VCaP (cell line): ENCODE results near the gene PMM1.
"Not testable (repeated sequence)": the region's sequence is repeated elsewhere in the genome, so short reads cannot be mapped to it uniquely, and the experiment has no call there.

ENCODE experiments used
- H3K27ac ChIP-seq: fragments of 450-650 bp; 2 replicates; pipeline ENCODE4 v1.5.1; 2017
- TF ChIP-seq, protein P1 (sequence below): fragments of 450-650 bp; conservative IDR thresholded peaks from 2 replicates; pipeline ENCODE4 v1.5.1; 2017; ENCODE audit warnings: mild to moderate bottlenecking, moderate library complexity

The PMM1 gene

DNA sequence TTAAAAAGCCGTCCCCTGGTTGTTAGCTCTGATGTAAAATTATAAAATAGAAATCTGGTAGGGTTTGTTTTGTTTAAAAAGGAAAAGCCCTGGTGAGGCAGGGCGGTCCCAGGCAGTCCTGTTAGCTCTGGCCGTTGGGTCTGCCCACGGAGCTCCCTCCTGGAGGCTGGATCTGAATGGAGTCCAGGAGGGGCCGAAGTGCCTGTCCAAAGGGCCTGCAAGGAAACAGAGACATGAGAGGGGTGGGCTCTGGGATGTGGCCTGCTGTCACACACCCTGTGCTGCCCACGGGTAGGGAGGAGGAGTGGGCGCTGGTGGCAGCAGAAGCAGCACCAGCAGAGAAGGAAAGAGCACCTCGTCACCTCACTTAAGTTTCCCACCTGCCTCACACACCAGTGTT is 11.3 kb upstream of the PMM1 start:
- H3K27ac ChIP-seq = no peak overlapping the region
- TF ChIP-seq, protein P1, sequence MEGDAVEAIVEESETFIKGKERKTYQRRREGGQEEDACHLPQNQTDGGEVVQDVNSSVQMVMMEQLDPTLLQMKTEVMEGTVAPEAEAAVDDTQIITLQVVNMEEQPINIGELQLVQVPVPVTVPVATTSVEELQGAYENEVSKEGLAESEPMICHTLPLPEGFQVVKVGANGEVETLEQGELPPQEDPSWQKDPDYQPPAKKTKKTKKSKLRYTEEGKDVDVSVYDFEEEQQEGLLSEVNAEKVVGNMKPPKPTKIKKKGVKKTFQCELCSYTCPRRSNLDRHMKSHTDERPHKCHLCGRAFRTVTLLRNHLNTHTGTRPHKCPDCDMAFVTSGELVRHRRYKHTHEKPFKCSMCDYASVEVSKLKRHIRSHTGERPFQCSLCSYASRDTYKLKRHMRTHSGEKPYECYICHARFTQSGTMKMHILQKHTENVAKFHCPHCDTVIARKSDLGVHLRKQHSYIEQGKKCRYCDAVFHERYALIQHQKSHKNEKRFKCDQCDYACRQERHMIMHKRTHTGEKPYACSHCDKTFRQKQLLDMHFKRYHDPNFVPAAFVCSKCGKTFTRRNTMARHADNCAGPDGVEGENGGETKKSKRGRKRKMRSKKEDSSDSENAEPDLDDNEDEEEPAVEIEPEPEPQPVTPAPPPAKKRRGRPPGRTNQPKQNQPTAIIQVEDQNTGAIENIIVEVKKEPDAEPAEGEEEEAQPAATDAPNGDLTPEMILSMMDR = no peak

DNA sequence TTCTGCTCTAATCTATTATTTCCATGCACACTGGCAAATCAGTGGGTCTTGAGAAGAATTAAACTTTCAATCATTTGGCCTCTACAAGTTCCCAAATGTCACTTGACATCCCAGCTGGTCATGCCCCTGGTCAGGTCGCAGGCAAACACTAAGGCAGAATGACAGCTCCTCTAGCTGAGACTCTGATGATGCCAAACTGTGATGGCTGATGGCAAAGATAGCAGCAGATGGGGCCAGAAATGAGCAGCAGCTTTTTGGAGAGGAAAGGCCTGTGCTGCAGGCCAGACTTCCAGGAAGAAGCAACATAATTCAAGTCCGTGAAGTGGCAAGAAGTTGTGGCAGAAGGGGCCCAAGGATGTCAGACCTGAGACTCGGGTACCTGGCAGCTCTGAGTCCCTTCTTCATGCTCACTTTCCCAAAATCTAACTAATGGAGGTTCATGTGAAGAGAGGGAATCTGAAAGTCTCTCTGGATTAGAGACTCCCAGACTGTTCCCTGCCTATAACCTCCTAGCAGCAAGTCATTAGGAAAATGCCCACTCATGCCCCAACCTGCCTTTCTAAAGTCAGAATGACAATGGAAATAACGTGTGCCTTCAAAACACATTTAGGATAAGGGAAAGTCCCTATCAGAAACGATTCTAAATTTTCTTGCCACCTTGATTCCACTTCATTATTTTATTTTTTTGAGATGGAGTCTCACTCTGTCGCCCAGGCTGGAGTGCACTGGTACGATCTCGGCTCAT is 9.4 kb upstream of the PMM1 start:
- no peak overlapping the region for H3K27ac ChIP-seq
- TF ChIP-seq, protein P1 = no peak

DNA sequence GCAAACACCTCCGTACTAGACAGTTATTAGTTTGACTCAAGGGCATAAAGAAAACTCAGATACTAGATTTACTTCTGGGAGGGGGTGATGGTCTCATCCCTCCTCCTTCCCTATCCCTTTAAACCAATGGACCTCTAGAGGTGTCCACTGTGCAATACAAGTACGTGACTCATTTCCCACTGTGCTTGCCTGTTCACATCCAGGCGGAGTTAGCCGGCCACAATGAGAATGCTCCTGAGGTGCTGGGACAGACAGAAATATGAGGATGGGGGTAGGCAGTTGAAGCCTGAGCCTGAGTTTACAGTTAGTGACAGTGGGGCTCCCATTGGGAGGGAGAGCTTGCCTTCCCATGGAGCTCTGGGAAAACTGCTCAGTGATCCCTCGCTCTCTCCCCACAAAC is 8.4 kb upstream of the PMM1 start:
- no peak overlapping the region; the same call in 1 of the 2 replicates for H3K27ac ChIP-seq
- TF ChIP-seq, protein P1 = no peak

DNA sequence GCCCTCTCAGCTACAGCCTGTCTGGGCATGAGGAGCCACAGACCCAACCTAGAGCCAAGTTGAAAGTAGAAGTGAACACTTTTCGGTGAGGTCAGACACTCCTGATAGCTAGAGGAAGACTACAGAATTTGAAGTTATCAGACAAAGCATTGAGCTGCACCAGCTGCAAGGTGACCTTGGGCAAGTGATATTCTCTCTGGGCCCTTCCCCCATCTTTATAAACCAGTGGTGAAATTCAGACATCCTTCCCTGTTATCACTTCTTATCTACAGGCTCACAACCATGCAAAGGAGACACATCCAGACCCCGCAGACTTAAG is 8.0 kb upstream of the PMM1 start:
- TF ChIP-seq, protein P1 = peak; percentile 38
- H3K27ac ChIP-seq = no peak overlapping the region

DNA sequence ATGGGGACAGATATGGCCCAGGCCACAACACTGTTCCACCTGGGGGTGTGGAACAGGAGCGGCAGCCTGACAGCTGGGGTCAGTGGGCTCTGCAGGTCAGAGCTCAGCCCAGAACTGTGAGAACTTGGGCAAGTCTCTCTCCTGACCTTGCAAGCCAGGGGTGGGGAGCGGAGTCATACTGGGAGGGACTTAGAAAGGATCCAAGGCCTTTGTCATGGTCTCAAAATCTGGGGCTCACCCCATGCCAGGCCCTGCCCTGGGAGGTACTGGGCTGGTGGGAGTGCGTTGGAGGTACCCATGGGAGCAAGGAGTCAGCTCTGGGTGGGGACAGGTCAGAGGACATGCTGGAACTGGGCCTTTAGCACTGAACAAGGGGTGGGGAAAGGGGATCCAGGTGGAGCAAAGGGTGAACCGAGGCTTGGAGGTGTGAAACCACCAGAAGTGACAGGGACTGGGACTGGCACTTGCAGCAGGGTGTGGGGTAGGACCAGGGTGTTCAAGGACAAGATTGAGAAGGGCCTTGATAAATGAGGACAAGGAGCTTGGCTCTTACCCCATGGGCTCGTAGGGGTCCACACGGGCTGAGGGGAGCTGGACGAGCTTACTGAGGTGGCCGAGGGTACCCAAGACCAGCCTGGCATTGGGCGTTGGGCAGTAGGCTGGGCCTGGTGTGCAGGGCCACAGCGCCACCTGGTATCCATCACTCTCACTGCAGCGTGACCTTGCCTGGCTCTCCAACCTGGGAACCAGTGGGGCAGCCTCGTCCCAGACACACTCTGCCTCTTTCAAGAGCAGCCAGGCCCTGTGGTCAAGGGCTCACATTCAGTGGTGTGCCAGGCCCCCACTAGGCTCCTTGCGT is 7.4 kb upstream of the PMM1 start:
- TF ChIP-seq, protein P1 = peak; percentile 81
- no peak overlapping the region for H3K27ac ChIP-seq

DNA sequence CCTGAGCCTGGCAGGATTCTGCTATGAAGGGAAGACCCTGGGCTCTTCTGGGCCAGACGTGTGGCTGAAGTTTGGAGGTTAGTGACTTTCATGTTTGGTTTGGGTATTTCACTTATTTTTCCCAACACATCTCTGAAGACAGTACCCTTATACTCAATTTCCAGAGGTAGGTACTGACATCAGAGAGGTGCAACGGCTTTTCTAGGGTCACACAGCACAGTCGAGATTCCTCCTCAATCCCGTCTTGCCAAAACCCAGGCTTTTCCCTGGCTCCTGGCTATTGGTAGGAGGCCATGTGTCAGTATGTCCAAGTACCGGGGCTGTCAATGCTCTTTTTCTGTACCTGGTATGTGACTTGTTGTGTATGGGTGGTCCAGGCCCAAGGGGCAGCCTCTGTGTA is 6.1 kb upstream of the PMM1 start:
- no peak overlapping the region for H3K27ac ChIP-seq
- TF ChIP-seq, protein P1 = no peak

DNA sequence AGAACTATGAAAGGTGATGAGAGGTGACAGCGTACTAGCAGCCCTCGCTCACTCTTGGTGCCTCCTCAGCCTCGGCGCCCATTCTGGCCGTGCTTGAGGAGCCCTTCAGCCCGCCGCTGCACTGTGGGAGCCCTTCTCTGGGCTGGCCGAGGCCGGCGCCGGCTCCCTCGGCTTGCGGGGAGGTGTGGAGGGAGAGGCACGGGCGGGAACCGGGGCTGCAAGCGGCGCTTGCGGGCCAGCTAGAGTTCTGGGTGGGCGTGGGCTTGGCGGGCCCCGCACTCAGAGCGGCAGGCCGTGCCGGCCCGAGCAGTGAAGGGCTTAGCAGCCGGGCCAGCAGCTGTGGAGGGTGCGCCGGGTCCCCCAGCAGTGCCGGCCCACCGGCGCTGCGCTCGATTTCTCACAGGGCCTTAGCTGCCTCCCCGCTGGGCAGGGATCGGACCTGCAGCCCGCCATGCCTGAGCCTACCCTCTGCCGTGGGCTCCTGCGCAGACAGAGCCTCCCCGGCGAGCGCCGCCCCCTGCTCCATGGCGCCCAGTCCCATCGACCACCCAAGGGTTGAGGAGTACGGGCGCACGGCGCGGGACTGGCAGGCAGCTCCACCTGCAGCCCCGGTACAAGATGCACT is 3.8 kb upstream of the PMM1 start:
- H3K27ac ChIP-seq = not testable (repeated sequence)
